Left kidney (tissue), 2 donors: Measurements from ENCODE around the gene FRMD4A. TPM values are rescaled to one million over a fixed set of nuclear protein-coding genes. Genes with fewer than 3 reads are reported as not detected.
A peak's percentile ranks its signal among the peaks of the same experiment; 100 is the strongest.

Source experiments
- DNase-seq: peaks from one replicate; pipeline ENCODE4 v3.0.0-alpha.2; 2013
- polyA plus RNA-seq: library from polyadenylated mRNA; unstranded; fragments of 120-200 nt; gene quantifications from one replicate; pipeline ENCODE4 v1.2.1, GENCODE V29; 2013; ENCODE audit not compliant: insufficient read length

Gene FRMD4A
- polyA plus RNA-seq, 1 donor: 85.8 TPM

- DNase-seq: no peak
Measured at GRCh38 chr10:13651969-13652720, 678.6 kb downstream of the FRMD4A start.

GRCh38 chr10:13650961-13651360 is 679.8 kb downstream of the FRMD4A start:
- DNase-seq: no peak

GRCh38 chr10:13649844-13650520 is 680.7 kb downstream of the FRMD4A start:
- no peak for DNase-seq

- no peak for DNase-seq
Measured at GRCh38 chr10:13648425-13648824, 682.3 kb downstream of the FRMD4A start.

GRCh38 chr10:13644866-13645265 is 685.9 kb downstream of the FRMD4A start:
- no peak for DNase-seq

GRCh38 chr10:13643016-13643415 is 687.7 kb downstream of the FRMD4A start:
- no peak for DNase-seq

GRCh38 chr10:13642293-13642692 is 688.4 kb downstream of the FRMD4A start:
- DNase-seq: no peak

GRCh38 chr10:13637894-13638293 is 692.8 kb downstream of the FRMD4A start:
- no peak for DNase-seq

GRCh38 chr10:13637303-13637856 is 693.3 kb downstream of the FRMD4A start:
- DNase-seq: no peak

GRCh38 chr10:13636776-13637175 is 693.9 kb downstream of the FRMD4A start:
- DNase-seq: no peak

GRCh38 chr10:13634207-13634606 is 696.5 kb downstream of the FRMD4A start:
- no peak for DNase-seq

GRCh38 chr10:13633689-13634088 is 697.0 kb downstream of the FRMD4A start:
- DNase-seq: peak; percentile 47

- DNase-seq: no peak
Measured at GRCh38 chr10:13632884-13633440, 697.8 kb downstream of the FRMD4A start.

GRCh38 chr10:13632440-13632839 is 698.3 kb downstream of the FRMD4A start:
- no peak for DNase-seq

GRCh38 chr10:13631594-13631993 is 699.1 kb downstream of the FRMD4A start:
- DNase-seq: no peak

GRCh38 chr10:13630231-13630630 is 700.5 kb downstream of the FRMD4A start:
- no peak for DNase-seq

- no peak for DNase-seq
Measured at GRCh38 chr10:13629116-13629515, 701.6 kb downstream of the FRMD4A start.

- DNase-seq: no peak
Measured at GRCh38 chr10:13628661-13629060, 702.1 kb downstream of the FRMD4A start.

- DNase-seq: no peak
Measured at GRCh38 chr10:13627459-13628310, 703.0 kb downstream of the FRMD4A start.

- no peak for DNase-seq
Measured at GRCh38 chr10:13624630-13625029, 706.1 kb downstream of the FRMD4A start.

- DNase-seq: no peak
Measured at GRCh38 chr10:13621931-13622330, 708.8 kb downstream of the FRMD4A start.

GRCh38 chr10:13617116-13617515 is 713.6 kb downstream of the FRMD4A start:
- DNase-seq: no peak
